Tibial nerve (tissue), 3 donors: Measurements from ENCODE around the gene STOM.

ENCODE experiments used
- CTCF ChIP-seq, 5 experiments: fragments of 200-600 bp in 3 of 5; fragments of 450-650 bp in 2 of 5; sonication (generic) in 3 of 5; IDR thresholded peaks; one replicate each; pipeline ENCODE4 v1.5.1; 2016 to 2019; ENCODE audit warnings: antibody characterized with exemption in 5 of 5, mild to moderate bottlenecking in 3 of 5, moderate library complexity in 2 of 5
- POLR2A ChIP-seq, 2 donors: fragments of 450-650 bp; IDR thresholded peaks; one replicate each; pipeline ENCODE4 v1.6.1; 2017; ENCODE audit warnings: antibody characterized with exemption in 2 of 2, mild to moderate bottlenecking in 2 of 2, moderate library complexity in 2 of 2

DNA sequence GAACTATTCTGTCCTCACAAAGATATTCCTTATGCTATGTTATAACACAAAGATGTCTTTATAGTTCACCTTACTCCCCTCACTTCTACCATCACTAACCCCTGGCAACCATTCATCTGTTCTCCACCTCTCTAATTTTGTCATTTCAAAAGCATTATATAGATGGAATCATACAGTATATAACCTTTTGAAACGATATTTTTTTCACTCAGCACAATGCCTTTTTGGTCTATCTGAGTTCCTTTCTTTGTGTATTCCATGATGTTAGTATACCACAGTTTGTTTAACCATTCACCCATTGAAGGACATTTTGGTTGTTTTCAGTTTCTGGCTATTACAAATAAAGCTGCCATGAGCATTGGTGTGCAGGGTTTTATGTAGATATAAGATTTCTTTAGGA is 35.8 kb upstream of the STOM start:
- TF ChIP-seq POLR2A (IDR thresholded peaks at IDR 0.05) (no peak), CTCF (IDR thresholded peaks at IDR 0.05) (no peak)
